Left cardiac atrium (tissue), 4 donors: ENCODE measurements around the gene BCL2. TPM values are rescaled to one million over a fixed set of nuclear protein-coding genes. Genes with fewer than 3 reads are reported as not detected.

Experiments
- ATAC-seq, 2 donors: fragments of 200-7000 bp; cut with Tn5 transposase; one replicate each; pipeline ENCODE4 v1.9.1; 2020; ENCODE audit warnings: mild to moderate bottlenecking in 2 of 2, moderate library complexity in 2 of 2
- DNase-seq: peaks from one replicate; pipeline ENCODE4 v3.0.0-alpha.2; 2020
- intact Hi-C, 2 donors: fragments of 100-400 bp; cut with DNase I; formaldehyde crosslinking; loops; one replicate each; pipeline versions ENCODE4 v1.14.1 to v1.15.1; 2022 to 2023
- total RNA-seq, 2 donors: library from RNA; stranded (reverse); fragmentation: NEBNext Ultra II Directional; extraction: Animal tissue kit (Norgen Biotek cat#: 25700); gene quantifications; one replicate each; pipeline ENCODE4 v1.2.1, GENCODE V29; 2021
- donor health status: DM: no; HTN: yes; CAD: no.
- donor health status: DM: no; HTN: yes; CAD: no; lungs with severe emphysema.
- donor health status: DM: yes; HTN: yes; CAD: no.
- donor health status: Dilated cardiomyopathy.

Gene BCL2
- total RNA-seq, 2 donors from 2014 or later = 10.1 to 11.6 TPM

DNA sequence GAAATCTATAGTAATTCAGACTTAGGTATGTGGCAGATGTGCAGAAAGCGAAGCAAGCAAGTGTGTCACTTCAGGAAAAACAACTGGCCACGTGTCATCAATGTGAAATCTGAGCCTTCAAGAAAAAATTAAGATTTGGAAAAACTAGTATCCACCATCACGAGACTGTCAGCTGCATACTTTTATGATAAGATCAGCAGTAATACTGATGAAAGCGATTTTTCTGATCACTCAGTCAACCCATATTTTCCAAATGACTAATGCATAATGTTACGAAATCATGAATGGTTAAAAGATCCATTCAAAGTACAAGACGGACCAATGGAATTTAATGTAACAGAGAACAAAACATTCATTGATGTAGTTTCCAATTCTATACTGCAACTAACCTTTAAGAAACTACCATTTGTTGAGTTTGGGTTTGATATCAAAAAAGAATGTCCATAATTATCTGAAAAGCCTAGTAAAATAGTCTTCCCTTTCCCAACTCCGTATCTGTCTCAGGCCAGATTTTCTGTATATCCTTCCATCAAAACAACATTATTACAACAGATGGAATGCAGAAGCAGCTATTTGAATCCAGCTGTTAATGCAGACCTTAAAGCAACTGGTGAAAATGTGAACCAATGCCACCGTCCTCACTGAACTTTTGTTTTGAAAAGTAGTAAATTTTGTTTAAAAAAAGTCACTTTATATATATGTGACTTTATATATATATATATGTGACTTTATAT, 17.0 kb upstream of the BCL2 start:
- DNase-seq (no peak), ATAC-seq (peak in 1 of 2 donors; percentile 43)
- intact Hi-C loops = no loop called here

DNA sequence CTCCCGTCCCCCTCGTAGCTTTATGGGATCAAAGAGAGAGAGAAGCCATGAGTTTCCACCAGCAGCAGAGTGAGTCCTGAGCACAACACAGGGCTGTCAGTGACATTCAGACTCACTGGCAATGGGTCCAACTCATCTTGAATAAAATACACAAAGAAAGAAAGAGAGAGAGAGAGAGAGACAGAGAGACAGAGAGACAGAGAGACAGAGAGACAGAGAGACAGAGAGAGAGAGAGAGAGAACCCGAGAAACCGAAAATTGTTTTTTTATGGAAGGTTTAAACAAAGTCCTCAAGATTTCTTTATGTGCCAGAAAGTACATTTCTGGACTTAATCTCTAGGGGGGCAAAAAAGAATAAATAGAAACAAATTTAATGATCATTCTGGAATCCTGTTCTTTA, 11.5 kb upstream of the BCL2 start:
- intact Hi-C loops = no loop called here
- ATAC-seq = no peak
- DNase-seq = no peak

- DNase-seq (no peak), ATAC-seq (no peak)
- intact Hi-C loops = no loop called here
These were observed 10.0 kb upstream of the BCL2 start for GRCh38 chr18:63329431-63330145.

DNA sequence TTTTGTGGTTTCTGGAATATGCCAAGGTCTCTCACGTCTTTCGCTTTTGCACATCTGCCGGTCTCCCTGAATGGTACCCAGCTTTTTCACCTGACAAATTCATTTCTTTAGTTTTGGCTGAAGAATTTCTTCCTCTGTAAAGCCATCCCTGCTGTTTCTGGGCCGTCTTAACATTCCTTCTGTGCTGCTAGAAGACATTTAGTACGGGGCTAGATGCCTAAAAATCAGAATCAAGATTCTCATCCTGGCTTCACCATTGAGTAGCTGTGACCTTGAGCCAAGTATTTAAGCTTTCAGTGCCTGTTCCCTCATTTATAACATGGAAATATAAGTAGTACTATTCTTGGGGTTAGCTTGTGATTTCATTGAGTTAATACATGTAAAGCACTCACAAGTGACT, 6.4 kb upstream of the BCL2 start:
- no peak for DNase-seq
- no peak for ATAC-seq
- intact Hi-C loops = no loop called here

DNA sequence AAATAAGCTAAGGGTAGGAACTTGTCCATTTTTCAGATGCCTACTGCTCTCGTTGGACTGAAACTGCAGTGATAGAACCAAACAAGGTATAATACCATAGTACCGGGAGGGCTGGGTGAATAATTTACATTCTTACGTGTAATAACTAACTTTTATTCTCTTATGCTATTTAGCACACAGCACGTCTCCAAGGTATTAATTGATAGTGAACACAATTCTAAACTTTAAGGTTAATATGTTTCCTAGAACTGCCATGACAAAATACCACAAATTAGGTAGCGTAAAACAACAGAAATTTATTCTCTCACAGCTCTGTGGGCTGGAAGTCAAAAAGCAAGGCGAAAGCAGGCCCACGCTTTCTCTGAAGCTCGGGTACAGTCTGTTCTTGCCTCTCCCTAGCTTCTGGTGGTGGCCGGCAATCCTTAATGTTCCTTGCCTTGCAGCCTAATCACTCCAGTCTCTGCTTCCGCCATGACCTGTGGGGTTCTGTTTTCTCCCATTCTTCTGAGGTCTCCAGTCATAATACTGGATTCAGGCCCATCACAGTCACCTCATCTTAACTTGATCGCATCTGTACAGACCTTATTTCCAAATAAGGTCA, 5.6 kb upstream of the BCL2 start:
- no peak for DNase-seq
- ATAC-seq = no peak
- intact Hi-C loops = no loop called here

DNA sequence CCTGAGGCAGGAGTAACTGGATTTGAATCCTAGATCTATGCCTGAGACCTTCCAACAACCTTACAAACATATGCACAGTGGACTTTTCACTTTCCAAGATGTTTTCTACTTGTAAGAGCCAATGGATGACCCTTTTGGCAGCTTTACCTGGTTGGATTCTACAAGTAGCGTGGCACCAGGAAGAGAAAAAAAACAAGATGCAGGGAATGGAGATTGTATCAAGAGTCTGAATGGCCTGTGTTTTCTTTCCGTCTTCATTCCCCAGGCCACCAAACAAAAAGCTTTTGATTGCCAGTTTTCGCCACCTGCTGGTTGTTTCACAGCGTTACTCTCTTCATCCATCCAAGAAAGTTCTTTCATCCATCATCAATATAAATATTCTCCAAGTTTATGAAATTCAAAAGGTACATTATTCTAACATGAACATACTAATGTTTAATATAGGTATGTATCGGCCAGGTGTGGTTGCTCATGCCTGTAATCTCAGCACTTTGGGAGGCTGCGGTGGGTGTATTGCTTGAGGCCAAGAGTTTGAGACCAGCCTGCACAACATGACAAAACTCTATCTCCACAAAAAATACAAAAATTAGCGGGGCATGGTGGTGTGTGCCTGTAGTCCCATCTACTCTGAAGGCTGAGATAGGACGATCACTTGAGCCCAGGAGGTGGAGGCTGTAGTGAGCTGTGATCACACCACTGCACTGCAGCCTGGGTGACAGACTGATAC, 3.5 kb upstream of the BCL2 start:
- DNase-seq (peak; percentile 45), ATAC-seq (peak in 1 of 2 donors; percentile 22)
- intact Hi-C loops = loop anchor here (2.0 to 5.0 kb wide), 3 partner anchors 191 to 306 kb away; no protein-coding TSS in a partner anchor

- intact Hi-C loops = loop anchor here (2.0 to 5.0 kb wide), 3 partner anchors 190 to 305 kb away; no protein-coding TSS in a partner anchor
- DNase-seq (no peak), ATAC-seq (no peak)
These were observed 2.6 kb upstream of the BCL2 start for GRCh38 chr18:63322206-63322605.

GRCh38 chr18:63321291-63321690, 1.7 kb upstream of the BCL2 start:
- intact Hi-C loops = loop anchor here (5.0 kb wide), 2 partner anchors 189 to 304 kb away; no protein-coding TSS in a partner anchor
- ATAC-seq (no peak), DNase-seq (no peak)

DNA sequence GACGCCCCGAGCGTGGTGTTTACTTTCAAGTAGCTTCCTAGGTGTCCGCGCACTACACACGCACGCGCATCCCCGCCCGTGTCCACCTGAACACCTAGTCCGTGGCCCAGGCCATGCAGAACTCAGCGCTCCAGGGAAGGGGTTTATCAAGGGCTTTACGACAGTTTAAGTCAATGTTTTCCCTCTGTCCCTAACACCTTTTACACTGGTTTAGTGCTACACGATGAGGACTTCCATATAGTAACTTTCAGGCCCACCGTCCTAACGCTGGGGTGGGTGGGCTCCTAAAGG, 1.4 kb upstream of the BCL2 start:
- no peak for ATAC-seq
- intact Hi-C loops = loop anchor here (5.0 kb wide), 2 partner anchors 189 to 304 kb away; no protein-coding TSS in a partner anchor
- no peak for DNase-seq

DNA sequence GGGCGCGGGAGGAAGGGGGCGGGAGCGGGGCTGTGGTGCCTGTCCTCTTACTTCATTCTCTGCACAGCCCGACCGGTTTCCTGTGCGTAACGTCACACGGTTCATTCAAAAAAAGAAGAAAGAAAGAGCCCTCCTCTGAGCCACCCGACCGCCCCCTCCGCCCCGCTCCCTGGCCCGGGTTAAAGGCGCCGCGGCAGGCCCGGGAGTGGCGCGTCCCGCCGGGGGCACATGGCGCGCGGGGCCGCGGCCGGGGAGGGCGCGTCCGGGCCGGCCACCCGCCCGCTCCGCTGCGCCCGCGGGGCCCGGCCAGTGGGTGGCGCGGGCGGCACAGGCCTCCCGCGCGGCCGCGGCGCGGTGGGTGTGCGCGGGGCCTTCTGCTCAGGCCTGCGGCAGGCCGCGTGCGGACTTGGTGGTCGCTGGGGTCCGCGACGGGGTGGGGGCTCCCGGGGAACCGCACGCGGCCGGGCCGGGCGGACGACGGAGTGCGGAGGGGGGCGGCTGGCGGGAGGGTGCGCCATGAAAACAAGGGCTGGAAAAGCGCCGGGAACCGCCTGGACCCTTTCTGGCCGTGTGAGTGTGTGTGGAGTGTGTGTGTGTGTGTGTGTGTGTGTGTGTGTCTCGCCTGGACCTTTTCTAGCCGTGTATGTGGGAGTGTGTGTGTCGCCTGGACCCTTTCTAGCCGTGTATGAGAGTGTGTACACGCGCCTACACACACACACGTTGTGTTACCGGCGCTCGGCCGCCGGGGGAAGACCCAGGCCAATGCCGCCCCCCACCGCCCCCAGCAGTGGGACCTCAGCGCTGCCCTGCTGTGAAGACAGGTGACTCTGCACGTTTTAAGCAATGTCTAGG, 780 bp upstream of the BCL2 start:
- DNase-seq = peak; percentile 84
- intact Hi-C loops = loop anchor here (5.0 kb wide), 2 partner anchors 188 to 303 kb away; no protein-coding TSS in a partner anchor
- ATAC-seq = peak; percentile 74 to 80

DNA sequence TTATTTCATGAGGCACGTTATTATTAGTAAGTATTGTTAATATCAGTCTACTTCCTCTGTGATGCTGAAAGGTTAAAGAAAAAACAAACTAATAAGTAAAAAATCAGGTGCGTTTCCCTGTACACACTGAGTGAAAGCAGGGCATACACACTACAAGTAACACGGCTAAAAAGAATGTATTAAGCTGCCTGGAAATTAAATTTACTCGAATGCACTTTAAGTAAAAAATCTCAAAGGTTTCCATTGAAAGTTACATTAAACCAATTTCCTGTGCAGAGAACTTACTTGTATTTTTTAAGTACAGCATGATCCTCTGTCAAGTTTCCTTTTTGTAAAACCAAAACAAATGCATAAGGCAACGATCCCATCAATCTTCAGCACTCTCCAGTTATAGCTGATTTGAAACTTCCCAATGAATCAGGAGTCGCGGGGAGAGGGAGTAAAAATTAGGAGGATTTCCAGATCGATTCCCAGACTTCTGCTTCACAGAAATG, 633 bp downstream of the BCL2 start:
- DNase-seq = no peak
- intact Hi-C loops = no loop called here
- no peak for ATAC-seq

GRCh38 chr18:63317982-63318888, 1.3 kb downstream of the BCL2 start:
- intact Hi-C loops = no loop called here
- DNase-seq (peak; percentile 51), ATAC-seq (peak; percentile 14 to 38)

- intact Hi-C loops = no loop called here
- ATAC-seq = no peak
These were observed 2.0 kb downstream of the BCL2 start for GRCh38 chr18:63317556-63317946.

GRCh38 chr18:63316612-63317555, 2.7 kb downstream of the BCL2 start:
- ATAC-seq (no peak), DNase-seq (no peak)
- intact Hi-C loops = no loop called here

More at GRCh38 chr18:63317556-63317946, 2.0 kb downstream of the BCL2 start:
- DNase-seq = no peak

- ATAC-seq = no peak
- intact Hi-C loops = no loop called here
- DNase-seq = no peak
These were observed 3.7 kb downstream of the BCL2 start for GRCh38 chr18:63315876-63316275.

DNA sequence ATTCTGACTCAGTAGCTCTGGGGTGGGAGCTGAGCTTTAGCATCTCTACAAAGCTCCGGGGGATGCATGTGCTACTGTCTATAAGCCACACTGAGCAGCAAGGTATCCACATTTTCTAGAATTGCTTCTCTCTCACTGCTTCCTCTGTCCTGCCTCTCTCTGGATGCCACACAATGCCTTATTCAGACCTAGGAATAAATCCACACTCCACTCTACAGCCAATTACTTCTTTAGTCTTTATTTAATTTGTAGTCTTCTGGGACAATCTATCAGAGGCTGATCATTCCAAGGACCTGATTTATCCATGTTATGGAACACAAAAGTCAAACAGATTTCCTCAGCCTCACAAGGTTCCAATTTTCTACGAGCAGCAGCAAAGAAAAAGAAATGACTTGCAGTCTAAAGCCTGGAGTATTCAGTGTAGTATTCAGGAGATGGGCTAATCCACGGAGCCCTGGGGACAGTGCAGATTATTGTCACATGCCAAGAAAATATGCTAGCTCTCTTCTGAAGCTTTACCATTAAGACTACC, 4.4 kb downstream of the BCL2 start:
- ATAC-seq = no peak
- no peak for DNase-seq
- intact Hi-C loops = no loop called here
